Measurements from ENCODE around the gene PDGFD.

The PDGFD gene

DNA sequence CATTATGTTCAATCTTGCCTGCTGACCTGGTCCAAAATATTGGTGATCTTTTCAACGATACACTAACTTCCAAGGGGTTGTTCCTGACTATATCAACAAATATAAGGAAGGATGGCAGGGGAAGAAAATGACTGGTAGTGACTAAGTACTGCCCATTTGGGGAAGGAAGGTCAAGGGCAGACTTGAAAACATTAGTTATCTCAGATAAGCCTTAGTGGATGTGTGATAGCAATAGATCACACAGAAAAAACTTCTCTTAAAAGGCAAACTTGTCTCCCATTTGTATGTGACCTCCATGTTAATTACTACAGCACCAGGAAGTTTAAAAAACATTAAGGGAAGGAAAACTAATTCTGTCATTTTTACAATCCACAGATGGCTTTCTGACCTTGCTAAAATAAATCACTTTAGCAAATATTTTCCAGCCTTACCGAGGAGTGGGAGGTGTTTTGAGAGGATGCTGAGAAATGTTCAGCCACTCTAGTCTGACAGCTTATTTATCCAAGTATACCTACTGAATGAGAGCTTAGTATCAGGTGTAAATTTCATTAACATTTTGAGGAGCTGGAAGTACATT is 215.7 kb downstream of the PDGFD start:
- DNase-seq, result no peak

DNA sequence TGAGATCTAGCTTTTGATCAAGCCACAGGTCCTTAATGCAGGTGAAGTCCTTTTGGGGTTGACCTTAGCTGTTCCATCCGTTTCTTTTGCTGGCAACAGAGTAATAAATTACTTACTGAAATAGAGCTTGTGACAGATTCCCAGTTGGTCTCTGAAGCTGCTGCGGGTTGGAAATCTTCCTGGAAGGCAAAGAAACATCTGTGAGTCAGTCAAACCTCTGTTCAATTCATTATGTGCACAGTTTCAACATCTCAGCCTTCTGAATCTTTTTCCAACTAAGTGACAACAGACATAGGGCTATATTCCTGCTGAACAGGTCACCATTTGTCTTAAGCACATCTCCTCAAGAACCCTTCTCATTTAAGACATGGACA is 216.4 kb downstream of the PDGFD start:
- no peak for DNase-seq

DNA sequence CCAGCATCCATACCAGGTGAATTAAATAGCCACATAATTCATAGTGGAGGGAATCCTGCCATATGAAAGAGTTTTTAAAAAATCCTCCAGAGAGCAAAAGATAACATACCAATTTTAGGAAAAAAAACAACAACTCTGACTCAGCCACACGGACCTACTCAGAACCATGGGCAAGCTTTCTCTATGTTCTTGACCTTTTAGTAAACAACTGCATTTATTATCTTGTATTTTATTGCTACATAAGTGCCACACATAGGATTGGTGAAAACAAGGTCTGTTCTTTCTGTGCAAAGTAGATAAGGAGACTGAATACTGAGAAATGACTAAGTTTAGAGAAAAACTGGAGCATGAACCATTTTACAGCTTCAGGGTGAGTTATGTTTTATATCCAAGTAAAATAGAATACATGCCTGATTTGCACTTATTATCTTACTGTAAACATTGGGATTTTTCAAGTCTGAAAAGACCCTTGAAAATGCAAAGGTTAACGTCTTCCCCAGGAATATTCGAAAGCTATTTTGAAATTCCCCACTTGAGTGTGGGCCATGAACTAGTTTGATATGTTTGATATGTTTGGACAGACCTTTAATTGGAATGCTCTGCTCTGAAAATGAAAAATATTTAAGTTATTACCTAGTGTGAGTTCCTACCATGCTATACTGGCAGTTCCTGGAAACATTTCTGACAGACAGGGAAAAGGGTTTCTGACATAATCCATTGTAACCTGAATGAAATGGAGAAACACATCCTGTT is 217.0 kb downstream of the PDGFD start:
- no peak for DNase-seq

DNA sequence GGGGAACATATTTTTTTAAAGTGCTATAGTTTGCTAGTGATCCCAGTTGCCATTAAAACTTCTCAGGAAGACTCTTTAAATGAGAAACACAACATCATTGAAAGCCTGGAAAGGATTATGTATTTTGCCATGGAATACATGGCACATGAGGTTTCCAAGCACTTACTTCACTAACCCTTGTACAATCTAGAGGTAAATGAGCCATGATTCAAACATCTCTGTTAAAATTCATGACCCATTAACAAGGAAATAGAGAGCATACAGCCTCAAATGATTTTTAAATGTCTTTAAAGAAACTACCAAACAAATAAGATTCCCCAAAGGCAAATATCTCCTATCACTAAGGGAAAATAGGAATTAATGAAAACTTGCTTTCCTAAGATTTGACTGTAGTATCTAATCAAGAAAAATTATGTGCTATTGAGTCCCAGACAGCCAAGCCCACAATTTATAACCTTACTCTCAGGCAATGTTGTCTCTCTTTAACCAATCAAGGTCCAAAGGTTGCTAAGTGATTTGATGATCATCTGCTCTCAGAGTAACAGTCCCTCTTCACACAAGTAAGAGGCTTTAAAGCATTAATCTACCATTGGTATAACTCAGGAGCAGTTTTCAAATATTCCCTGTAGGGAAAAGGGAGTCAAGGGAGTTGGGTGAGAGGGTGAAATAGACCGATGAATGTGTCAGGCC is 219.6 kb downstream of the PDGFD start:
- DNase-seq, result no peak

DNA sequence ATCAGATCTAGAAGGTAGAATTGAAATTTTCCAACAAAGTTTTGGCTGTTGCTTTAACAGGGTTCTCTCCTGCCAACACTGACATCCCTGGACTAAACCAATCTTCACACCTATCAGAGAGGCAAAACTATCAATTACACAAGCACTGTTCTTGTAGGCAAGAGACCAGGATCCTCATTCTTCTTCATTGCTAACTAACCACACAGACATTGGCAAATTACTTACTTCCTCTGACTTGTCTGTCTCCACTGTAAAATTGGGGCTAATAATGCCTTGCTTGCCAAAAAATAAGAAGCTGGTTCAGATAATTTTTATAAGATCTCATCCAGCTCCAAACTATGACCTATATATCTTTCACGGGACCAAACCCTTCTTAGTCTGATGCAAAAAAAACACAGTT is 221.3 kb downstream of the PDGFD start:
- DNase-seq, result no peak

DNA sequence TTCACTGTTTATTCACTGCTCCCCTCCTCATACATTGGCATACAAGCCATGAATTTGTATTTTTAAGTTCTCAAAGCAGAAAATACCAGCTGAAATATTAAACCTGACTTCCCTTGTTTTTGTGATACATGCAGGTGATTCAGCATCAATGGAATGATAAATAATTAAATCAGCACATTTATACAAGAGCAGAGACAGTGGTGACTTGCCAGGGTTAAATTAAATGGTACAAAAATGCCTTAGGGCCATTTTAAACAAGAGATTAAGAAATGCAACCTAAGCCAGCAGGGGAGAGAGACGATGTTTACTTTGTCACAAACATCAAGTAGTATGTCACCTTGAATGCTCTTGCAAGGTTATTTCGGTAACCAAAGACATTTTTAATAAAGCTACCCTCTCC is 223.4 kb downstream of the PDGFD start:
- no peak for DNase-seq

DNA sequence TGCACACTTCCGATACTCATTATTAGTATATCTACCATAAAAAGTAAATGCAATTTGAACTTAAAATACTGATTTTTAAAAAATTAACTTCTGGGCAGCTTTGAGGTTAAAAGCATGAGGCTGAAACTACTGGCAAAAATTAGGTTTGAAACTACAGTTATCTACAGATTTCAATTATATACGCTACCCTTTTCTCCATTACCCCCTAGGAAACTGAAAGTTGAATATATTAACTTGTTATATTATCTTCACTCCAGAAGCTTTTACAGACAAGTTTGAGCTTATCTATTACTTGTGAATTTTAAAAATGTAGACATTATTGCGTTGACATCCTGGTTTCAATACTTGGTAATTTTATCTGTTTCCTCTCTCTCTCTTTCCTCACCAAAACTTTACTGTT is 224.3 kb downstream of the PDGFD start:
- DNase-seq, result no peak

DNA sequence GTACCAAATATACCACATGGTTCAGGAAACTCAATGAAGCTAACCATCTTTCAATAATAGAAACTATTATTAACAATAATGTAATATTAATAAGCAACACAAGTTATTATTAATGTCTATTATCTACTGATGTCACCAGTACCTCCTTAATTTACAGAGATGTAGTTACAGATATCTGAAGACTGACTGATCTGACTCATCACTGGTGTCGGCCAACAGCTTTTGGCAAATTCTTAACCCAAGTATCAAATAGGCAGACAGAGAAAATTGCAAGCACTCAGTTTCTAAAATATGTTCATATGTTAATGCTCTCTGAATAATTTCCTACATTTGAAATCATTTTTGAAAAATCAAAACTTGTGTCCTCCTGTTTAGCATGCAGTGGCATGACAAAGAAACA is 227.9 kb downstream of the PDGFD start:
- DNase-seq, result no peak

DNA sequence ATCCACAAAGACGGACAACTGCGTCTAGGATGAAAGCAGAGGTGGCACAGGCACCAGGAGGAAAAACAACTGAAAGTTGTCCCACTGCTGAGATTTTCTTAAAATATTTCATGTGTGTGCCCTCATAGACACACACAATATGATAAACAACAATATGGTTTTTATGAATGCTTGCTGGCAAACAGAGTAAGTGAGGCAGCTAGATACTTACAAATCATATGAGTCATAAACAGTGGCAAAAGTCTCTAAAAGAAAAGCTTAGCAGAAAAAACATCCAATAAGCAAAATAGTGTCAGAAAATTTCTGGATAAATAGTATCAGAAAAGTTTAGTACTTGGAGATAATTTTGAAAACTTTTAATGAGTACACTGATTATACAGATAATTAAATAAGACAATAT is 228.7 kb downstream of the PDGFD start:
- DNase-seq, result no peak

DNA sequence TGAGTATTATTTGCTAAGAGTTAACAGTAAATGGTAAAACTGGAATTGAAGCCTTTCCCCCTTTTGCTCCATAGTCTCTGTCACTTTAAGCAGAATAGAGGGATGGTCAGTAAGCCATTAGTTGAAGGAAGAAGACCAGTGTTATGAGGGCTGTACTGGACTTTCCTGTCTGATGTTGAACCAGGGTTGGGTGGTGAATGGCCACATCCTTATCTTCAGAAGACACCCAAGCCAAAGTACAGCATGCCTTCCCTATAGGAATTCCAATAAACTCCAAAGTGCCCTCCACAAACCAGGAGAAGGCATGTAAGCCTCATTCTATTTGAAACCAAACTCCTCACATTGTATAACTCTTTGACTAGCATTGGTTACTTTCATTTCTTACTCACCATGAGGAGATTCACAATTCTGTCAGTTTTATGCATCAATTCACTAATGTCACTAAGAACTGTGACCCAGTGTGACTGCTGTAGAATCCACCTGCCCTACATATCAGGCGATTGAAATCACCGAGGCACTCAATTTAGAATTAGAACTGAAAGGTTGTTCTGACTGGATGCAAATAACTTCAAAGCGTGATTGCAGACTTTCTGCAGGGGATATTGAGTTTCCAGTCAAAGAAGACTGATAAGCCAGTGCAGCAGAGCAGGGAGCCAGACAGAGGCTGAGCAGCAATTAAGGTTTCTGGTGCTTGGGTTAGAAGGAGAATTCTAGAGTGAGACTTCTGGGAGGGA is 234.6 kb downstream of the PDGFD start:
- DNase-seq, result no peak

DNA sequence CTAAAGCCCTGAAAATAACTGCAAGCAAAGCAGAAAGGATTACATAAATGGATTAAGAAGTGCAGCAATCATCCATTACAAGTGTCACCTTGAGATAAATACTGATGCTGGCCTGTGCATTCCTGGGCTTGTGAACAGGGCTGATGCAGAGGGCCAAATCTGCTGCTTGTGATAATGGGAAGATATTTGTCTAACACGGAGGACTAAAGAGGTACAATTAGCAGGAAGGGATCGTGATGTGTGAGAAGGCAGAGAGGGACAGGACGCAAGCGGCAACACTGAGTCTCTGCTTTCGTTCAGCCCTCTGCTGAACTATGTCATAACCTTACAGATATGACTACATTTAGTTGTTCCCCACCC is 235.2 kb downstream of the PDGFD start:
- DNase-seq, result no peak

DNA sequence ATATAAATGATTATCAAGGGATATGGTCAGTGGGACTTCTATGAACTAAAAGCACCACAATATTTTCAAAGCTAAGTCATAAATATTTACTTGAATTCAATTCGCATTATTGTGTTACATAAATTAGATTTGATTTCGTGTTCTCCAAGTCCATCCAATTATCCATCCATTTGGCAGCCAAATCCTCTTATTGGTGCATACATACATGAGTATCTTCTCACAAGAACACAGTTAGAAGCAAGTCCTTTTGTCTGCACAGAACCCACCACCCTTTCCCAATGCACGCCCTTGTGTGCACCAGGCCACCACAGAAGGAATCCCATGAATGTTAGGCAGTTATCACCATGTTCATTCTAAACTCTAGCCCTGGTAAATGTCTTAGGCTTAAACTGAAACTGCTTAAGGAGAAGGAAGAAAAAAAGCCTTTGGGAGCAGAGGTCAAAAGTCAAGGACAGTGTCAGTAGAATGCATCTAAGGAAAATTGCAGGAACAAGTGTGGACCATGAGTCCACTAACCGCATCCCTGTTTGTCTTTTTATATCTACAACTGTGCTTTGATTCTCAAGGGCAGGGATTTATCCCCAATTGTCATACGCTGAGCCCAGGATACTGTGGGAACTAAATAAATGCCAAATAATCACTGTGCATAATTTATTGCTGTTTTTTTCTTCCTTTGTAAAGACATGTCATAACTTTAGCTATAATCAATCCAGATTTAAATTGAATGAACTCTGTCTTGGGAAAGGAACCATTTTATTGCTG is 235.7 kb downstream of the PDGFD start:
- no peak for DNase-seq

DNA sequence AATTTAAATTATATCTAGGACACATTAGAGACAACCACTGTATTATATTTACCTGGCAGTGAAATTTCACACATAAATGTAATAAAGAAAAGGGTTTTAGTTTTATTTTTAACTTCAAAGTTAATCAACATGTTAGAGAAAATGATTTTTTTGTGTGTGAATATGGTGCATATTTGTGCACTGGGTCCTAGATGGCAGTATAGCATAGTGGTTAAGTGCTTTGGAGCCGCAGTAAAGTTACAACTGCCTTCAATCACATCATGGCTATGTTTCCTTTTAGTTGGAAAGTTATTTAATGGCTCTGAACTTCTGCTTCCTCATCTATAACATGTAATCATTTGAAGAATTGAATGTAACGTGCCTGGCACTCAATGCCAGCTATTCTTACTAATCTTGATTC is 236.4 kb downstream of the PDGFD start:
- no peak for DNase-seq

DNA sequence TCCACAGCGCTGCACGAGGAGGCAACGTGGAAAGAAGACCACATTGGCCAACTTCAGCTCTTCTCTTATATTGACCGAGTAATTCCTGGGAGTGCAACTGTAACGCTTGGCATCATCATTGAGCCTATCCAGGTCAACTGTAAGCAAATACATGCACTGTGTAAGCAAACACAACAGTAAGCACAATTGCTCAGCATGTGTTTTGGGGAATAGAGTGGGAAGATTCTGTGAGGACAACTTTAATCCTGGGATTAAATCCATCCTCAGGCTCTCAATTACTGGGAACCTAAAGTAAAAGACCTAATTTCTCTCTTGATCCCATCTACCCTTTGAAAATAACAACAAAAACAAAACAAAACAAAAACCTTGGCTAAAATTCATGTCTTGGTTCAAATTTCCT is 237.0 kb downstream of the PDGFD start:
- no peak for DNase-seq

DNA sequence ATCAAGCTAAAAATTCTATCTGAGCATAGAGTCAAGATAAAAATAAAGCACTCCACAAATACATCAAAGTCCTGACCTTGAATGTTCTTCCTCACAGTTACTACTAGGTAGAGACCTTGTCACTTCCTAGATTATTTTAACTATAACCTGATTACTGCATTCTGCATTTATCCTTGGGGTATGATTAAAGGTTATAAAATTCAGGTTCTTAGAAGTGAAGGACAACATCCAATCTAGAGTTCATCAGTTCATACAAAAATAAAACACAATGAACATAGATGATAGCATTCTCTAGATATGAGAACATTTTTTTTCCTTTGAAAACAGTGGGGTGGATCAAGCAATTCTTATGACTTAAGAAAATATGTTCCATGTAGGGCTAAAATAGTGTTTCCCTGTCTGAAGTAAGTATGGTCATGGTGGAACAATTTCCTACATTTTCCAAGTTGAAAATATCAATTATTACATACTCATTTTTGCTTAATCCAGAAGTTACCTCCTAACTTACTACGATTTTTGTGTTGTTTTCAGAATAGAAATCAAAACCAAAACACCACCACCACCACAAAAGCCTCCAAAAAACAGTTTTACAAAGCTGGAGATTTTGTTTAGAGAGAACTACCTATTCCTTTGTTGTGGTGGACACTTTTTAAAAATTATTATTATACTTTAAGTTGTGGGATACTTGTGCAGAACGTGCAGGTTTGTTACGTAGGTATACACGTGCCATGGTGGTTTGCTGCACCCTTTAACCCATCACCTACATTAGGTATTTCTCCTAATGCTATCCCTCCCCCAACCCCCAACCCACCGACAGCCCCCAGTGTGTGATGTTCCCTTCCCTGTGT is 239.6 kb downstream of the PDGFD start:
- no peak for DNase-seq

DNA sequence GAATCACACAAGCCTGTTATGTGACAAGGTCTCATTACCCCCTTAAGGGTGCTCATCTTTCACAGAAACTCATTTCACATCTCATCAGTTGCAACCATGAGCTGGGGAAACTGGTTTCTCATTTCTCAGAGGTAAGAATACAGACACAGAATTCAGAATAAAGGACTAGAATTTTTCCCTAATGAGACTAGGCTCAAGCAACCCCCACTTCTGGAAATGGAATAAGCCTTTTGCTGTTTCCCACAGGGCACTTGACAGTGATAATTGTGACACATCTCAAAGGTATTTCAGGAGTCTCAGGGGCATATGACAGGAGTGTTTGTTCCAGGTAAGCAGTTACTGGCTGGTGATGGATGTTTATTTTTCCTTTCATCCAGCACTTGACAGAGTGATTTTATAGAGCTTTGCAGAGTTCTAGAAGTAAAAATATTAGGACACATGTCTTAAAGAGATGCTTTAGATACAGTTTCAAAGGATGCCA is 240.5 kb downstream of the PDGFD start:
- DNase-seq, result no peak

DNA sequence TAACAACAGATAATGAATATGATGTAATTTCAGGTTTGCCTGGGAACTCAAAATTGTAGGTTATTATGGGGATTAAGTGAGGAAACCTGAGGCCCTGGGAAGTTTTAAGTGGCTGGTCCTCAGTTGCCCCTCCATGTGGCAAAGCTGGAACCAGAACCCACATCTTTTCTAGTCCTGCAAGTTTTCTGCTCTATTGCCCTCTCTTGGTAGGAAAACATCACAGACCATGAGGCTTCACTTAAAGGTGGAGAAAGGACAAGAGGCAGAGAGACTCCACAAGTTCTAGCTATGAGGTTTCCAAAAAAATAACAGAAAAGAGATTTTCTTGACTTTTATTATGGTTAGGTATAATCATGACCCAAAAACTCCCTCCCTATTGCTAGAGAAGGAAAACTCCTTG is 243.0 kb downstream of the PDGFD start:
- DNase-seq, result no peak

DNA sequence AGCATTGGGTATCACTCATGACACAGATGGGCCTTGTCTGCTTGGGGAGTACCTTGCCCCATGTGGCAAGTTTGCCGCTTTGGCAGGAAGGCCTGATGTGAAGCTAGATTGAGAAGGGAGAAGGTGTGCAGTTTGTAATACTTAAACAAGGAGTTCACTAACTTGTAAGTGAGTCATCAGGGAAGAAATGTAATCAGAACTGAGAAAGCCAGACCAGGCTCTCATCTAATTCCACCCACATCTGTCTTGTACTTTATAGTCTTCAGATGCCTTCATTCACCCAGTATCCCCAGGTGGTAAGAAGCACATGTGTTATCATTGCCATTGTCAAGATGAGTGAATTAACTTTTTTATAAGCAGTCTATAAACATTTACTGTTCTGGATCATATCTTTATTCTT is 243.5 kb downstream of the PDGFD start:
- DNase-seq, result no peak

DNA sequence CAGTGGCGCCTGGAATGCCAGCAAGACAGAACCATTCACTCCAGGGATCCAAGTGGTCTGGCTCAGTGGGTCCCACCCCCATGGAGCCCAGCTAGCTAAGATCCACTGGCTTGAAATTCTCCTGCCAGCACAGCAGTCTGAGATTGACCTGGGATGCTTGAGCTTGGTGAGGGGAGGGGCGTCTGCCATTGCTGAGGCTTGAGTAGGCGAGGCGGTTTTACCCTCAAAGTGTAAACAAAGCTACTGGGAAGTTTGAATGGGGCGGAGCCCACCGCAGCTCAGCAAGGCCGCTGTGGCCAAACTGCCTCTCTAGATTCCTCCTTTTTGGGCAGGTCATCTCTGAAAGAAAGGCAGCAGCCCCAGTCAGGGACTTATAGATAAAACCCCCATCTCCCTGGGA is 253.2 kb downstream of the PDGFD start:
- no peak for DNase-seq

DNA sequence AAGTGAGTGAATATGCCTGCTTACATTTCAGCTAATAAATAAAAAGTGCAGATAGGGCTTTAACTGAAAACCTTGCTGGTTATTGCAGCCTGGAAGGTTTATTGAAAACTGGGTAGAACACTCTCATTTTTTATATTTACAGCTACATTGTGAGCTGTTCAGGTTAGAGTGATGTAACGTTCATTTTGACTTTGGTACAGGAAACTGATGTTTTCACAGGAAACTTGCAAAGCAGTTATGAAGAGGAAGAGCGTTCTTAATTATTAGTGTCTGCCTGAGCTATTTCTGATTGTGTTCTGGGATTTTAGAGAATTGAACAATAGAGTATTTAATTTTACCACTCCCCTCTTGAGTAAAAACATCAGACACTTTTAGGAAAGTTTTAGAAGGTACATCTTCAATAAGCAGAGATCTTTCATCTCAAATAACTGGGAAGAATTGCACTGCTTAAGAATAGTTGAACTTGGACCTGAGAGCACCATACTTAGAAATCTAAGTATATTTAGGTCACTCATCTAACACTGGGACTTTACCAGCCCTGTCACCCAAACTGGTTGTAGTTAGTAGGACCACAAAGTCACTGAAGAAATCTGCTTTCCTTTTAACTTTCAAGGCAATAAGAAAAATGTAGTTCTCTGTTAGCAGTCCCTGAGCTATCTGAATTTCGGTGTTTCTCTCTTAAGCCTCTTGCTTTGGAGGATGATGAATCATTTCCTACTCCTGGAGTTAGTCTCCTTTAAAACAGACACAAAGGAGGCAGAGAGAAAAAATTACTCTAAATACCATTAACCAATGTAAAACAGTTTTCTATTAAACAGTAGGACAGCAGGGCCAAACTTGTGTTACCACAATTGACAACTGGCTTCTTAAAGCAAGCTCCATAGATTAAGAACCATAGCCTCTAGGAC is 256.1 kb downstream of the PDGFD start:
- DNase-seq, result no peak

DNA sequence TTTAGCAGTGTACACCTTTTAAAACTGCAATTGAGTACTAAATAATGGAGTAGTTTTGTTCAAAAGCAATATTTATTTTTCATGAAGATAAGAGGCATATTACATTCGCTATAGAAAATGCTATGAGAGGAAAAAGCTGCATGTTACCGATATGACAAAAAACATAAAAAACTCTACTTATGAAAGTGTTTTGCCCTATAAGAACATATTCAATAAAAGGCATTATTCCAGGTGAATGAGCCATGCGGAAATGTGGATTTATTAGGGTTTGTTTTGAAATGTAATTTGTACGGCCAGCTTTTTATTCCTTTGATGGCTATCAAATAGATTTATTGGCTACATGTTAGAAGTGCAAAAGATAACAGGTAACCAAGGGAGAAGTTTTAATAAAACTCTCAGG is 256.8 kb downstream of the PDGFD start:
- no peak for DNase-seq

Data from CD4-positive, alpha-beta T cell treated with Interferon alpha-2 for 1 hour (primary cell).